8988T (cell line): ENCODE data around the gene VCL.
A peak's percentile ranks its signal among the peaks of the same experiment; 100 is the strongest.
"Not testable (repeated sequence)": the region's sequence is repeated elsewhere in the genome, so short reads cannot be mapped to it uniquely, and the experiment has no call there.

ENCODE experiments used
- DNase-seq: peaks from one replicate; pipeline ENCODE4 v3.0.0; 2011

VCL gene

GRCh38 chr10:73973427-73973826 is 24.5 kb upstream of the VCL start:
- DNase-seq: no peak

- DNase-seq: no peak
Observed at GRCh38 chr10:73974309-73974946, 23.5 kb upstream of the VCL start.

- no peak for DNase-seq
Observed at GRCh38 chr10:73975388-73975787, 22.5 kb upstream of the VCL start.

- DNase-seq: no peak
Observed at GRCh38 chr10:73979141-73979808, 18.6 kb upstream of the VCL start.

DNA sequence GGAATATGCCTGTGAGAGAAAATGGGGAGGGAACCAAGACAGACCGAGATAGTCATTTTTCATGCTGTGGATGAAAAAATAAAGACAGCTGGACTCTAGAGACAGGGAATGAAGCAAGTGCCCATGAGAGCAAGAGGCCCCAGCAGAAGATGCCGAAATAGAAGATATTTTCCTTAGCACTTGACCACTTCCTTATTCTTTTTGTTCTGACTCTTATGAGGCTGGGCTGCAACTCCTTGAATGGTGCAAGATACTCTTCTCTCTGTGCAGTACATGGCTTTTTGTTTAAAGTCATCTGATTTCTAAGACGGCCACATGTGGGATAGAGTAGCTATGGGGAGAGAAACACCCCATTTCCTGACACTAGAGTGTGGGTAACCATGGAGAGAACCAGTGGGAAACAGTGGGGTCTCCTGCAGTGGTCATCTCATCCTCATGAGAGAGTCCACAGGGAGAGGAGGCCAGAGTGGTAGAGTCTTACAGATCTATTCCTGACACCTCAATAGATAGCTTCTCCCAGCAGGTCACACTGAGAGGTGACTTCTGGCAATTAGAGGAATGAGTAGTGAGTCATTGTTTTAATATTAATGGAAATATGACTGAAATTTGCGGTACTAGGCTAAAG is 18.0 kb upstream of the VCL start:
- no peak for DNase-seq

DNA sequence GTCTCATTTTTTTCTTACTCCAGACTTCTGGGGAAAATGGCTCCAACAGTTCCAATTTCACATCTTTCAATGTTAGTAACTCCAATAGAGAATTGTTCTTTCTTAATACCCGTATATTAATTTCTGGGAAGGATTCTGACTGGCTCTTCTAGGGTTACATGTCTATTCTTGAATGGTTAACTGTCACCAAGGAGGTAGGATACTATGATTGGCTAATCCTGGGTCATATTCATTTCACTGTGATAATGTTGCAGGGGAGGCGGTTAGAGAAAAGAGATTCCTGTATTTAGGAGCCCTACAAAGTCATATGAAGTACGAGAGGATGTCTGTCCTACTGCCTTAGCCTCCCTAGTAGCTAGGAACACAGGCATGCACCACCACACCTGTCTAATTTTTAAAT is 16.1 kb upstream of the VCL start:
- no peak for DNase-seq

- no peak for DNase-seq
Observed at GRCh38 chr10:73983096-73984047, 14.5 kb upstream of the VCL start.

DNA sequence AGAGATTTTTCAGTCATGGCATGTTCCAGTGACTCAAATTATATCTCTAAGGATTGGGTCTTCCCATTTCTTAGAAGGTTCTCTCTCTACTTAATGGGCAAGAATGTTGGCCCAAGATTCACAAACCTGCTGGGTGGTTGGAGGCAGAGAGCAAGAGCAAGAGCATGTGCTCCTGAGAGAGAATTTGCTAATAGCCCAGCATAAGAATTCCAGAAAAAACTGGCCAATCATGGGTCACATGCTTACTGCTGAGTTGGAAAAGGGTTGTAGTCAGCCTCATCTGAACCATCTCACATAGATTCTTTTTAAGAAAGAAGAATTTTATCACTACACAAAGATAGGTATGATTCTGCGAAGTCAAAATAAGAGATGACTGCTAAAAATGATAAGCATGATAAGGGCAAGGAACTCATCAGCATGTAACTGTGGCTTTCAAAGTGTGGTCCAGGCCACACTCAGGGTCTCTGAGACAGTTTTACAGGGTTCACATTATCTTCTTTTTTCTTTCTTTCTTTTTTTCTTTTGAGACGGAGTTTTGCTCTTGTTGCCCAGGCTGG is 8.2 kb upstream of the VCL start:
- DNase-seq: no peak

GRCh38 chr10:73991203-73991883 is 6.6 kb upstream of the VCL start:
- DNase-seq: no peak

GRCh38 chr10:73991884-73992245 is 6.1 kb upstream of the VCL start:
- no peak for DNase-seq

GRCh38 chr10:73992899-73993788 is 4.8 kb upstream of the VCL start:
- no peak for DNase-seq

DNA sequence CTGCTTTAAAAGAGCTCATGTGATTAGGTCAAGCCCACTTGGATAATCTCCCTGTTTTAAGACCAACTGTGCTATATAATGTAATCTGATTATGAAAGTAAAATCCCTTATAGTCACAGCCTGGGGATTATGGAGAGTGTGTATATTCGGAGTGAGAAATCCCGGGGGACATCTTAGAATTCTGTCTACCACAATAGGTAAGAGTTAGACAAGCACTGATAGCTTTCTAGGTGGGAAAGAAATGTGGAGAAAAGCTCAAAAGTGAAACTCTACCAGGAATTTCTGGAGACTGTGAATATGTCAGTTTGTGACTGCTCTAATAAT is 2.9 kb upstream of the VCL start:
- DNase-seq: no peak

- no peak for DNase-seq
Observed at GRCh38 chr10:73997461-73997786, 492 bp upstream of the VCL start.

- DNase-seq: no peak
Observed at GRCh38 chr10:73998623-73998928, 660 bp downstream of the VCL start.

GRCh38 chr10:73998929-73999691 is 1.2 kb downstream of the VCL start:
- DNase-seq: peak; percentile 40

DNA sequence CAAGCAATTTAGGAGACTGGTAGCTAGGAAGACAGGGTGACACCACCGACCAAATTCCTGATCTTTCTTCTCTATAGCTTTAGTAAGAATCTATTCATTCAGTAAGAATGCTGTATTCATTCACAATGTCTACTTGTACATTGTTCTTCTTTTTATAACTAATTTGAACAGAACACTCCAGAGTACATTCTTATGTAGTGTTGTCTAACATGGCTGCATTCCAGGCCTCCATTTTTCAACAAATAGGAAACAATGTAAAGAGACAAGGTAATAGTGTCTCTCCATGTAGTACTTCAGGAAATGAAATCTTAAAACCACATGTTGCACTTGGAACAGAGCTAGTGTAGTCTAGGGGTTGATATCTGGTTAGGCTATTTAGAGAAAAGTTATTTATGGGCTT is 1.8 kb downstream of the VCL start:
- no peak for DNase-seq

DNA sequence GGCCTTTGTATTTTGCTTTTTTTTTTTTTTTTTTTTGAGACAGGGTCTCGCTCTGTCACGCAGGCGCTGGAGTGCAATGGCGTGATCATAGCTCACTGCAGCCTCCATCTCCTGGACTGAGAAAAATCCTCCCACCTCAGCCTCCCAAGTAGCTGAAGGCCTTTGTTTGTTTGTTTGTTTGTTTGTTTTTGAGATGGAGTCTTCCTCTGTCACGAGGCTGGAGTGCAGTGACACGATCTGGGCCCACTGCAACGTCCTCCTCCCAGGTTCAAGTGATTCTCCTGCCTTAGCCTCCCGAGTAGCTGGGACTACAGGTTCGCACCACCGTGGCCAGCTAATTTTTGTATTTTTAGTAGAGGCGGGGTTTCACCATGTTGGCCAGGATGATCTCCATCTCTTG is 2.3 kb downstream of the VCL start:
- DNase-seq: not testable (repeated sequence)

DNA sequence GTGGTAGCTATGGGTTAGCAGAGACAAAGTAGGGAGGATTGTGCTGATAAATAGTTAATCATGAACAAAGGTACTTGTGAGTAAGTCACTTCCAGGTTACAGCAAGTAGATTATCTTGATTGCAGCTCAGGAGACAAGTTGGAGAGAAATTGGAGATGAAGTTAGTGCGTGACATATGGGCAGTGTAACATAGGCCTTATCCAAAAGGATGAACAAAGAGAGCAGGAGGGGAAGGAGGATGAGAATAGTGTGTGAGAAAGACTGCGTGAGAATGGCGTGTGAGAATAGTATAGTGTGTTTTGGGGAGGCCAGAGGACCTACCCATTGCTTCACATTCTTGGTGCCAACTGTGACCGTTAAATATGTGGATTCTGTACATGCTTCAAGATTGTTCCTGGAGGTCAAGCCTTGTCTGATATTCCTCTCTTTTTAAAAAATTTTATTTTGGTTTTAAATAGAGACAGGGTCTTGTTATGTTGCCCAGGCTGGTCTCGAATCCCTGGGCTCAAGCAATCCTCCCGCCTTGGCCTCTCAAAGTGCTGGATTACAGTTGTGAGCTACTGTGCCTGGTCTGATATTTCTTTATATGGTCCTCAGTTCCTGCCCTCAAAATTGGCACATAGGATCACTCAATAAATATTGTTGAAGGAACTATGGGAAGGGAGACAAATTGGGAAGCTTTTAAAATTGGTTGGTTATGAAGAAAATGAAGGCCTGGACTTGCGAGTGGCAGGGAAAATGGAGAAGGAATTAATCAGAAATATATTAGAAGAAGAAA is 3.2 kb downstream of the VCL start:
- DNase-seq: no peak

DNA sequence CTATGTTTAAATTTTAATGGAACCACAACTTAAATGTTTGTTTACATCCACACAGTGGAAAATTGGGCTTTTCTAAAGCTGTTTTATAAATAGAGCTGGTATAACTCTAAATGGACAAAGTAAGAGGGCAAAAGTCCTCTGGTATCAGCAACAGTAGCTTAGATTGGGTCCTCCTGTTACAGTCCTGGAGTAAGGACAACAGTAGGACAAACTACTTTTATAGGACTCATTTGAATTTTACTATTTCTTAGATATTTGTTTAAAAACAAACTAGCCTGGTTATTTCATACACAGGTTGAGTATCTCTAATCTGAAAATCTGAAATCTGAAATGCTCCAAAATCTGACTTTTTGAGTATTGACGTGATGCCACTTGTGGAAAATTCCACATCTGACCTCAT is 8.4 kb downstream of the VCL start:
- DNase-seq: no peak

DNA sequence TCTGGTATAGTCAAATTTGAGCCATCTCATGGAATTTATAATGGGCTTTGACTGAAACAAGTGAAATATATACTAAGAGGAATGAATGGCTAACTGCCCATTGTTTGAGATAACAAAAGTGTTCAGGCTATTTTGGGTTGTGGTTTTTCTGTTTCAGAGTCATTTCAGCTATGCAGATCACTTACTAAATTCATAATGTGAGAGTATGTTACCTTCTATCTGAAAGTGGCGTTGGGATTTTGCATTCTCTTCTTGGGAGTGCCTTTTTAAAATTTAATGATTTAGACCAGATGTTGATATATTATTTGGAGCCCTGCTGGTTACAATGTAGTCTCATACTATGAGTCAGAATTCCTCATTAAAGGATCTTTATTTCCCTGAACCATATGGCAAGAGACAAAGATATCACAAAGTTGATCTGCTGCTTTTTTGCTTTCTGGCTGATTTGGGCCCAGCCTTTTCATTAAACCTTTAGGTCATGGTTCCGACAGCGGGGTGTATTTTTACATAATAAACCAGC is 10.4 kb downstream of the VCL start:
- no peak for DNase-seq
